HepG2 (cell line): ENCODE results near the gene EIF5A. TPM values are rescaled to one million over a fixed set of nuclear protein-coding genes. Genes with fewer than 3 reads are reported as not detected.
A peak's percentile ranks its signal among the peaks of the same experiment; 100 is the strongest.

ENCODE experiments used
- ATF1 ChIP-seq: IDR thresholded peaks from 2 replicates; pipeline ENCODE4 v1.6.1; 2016; ENCODE audit warnings: mild to moderate bottlenecking, control low read depth
- CHD2 ChIP-seq: IDR thresholded peaks from 2 replicates; pipeline ENCODE4 v1.6.1; 2011; ENCODE audit warnings: low read depth, low read length, improper control_type of control experiment
- EEA1 ChIP-seq: sonication (generic); formaldehyde crosslinking; IDR thresholded peaks from 2 replicates; pipeline ENCODE4 v1.5.1; 2020; ENCODE audit warnings: mild to moderate bottlenecking, missing genetic modification reagents, borderline replicate concordance
- HOMEZ ChIP-seq: IDR thresholded peaks from 2 replicates; pipeline ENCODE4 v1.6.1; 2016; ENCODE audit warnings: low read depth
- MAF1 ChIP-seq: sonication (generic); formaldehyde crosslinking; IDR thresholded peaks from 2 replicates; pipeline ENCODE4 v1.5.0; 2020; ENCODE audit warnings: missing genetic modification reagents, borderline replicate concordance
- NFIC ChIP-seq: IDR thresholded peaks from 2 replicates; pipeline ENCODE4 v1.6.1; 2012; ENCODE audit warnings: mild to moderate bottlenecking, low read length, inconsistent platforms
- PAWR ChIP-seq: sonication (generic); formaldehyde crosslinking; IDR thresholded peaks from 2 replicates; pipeline ENCODE4 v1.4.0; 2020; ENCODE audit warnings: missing genetic modification reagents, mild to moderate bottlenecking, borderline replicate concordance
- UBTF ChIP-seq: sonication (generic); formaldehyde crosslinking; IDR thresholded peaks from 2 replicates; pipeline ENCODE4 v1.4.0; 2020; ENCODE audit warnings: mild to moderate bottlenecking, missing genetic modification reagents
- ZMYM2 ChIP-seq: sonication (generic); formaldehyde crosslinking; IDR thresholded peaks from 2 replicates; pipeline ENCODE4 v1.8.0; 2022; ENCODE audit warnings: mild to moderate bottlenecking, missing genetic modification reagents
- ZNF382 ChIP-seq: sonication (generic); formaldehyde crosslinking; IDR thresholded peaks from 2 replicates; pipeline ENCODE4 v1.5.0; 2020; ENCODE audit warnings: missing genetic modification reagents, mild to moderate bottlenecking, borderline replicate concordance
- ZNF619 ChIP-seq: sonication (generic); formaldehyde crosslinking; IDR thresholded peaks from 2 replicates; pipeline ENCODE4 v1.4.0; 2020; ENCODE audit warnings: mild to moderate bottlenecking, missing genetic modification reagents
- ZNF670 ChIP-seq: sonication (generic); formaldehyde crosslinking; IDR thresholded peaks from 2 replicates; pipeline ENCODE4 v1.8.0; 2022; ENCODE audit warnings: mild to moderate bottlenecking, missing genetic modification reagents, borderline replicate concordance
- ZNF7 ChIP-seq: IDR thresholded peaks from 2 replicates; pipeline ENCODE4 v1.6.1; 2016; ENCODE audit warnings: missing biosample characterization, missing genetic modification reagents
- ZNF768 ChIP-seq: sonication (generic); formaldehyde crosslinking; IDR thresholded peaks from 2 replicates; pipeline ENCODE4 v1.4.0; 2020; ENCODE audit warnings: missing genetic modification reagents
- ZNF770 ChIP-seq: sonication (generic); formaldehyde crosslinking; IDR thresholded peaks from 2 replicates; pipeline ENCODE4 v1.5.0; 2020; ENCODE audit warnings: mild to moderate bottlenecking, missing genetic modification reagents
- ZZZ3 ChIP-seq: sonication (generic); formaldehyde crosslinking; IDR thresholded peaks from 2 replicates; pipeline ENCODE4 v1.4.0; 2020; ENCODE audit warnings: missing genetic modification reagents, mild to moderate bottlenecking, borderline replicate concordance
- polyA plus RNA-seq, 8 experiments: library from polyadenylated mRNA; depleted of rRNA in 3 of 8; stranded (reverse) in 7 of 8; unstranded in 1 of 8; fragments of >200 nt; fragmentation: Illumina TruSeq in 4 of 8; extraction: Trizol in 4 of 8; gene quantifications; 2 replicates each; pipeline versions ENCODE4 v1.2.1 to v1.2.3, GENCODE V29; 2011 to 2016; ENCODE audit warnings: low read depth in 4 of 8, missing spikeins in 1 of 8, mixed read lengths in 1 of 8; ENCODE audit not compliant: insufficient read depth in 1 of 8
- total RNA-seq, 5 experiments: library from RNA; depleted of rRNA; stranded (reverse); fragments of >200 nt; fragmentation: Illumina TruSeq; extraction: Trizol; gene quantifications; 2 replicates each; pipeline ENCODE4 v1.2.3, GENCODE V29; 2016; ENCODE audit warnings: low read depth in 1 of 5
- TF ChIP-seq, protein P1 (sequence below): sonication (generic); formaldehyde crosslinking; IDR thresholded peaks from 2 replicates; pipeline ENCODE4 v1.4.0; 2020; ENCODE audit warnings: low read depth, missing genetic modification reagents

The EIF5A gene
- total and polyA plus RNA-seq, 2 of the 13 experiments (the other 11 are each of a cell fraction or from before 2014, with no cell fraction given) = 319 to 337 TPM

DNA sequence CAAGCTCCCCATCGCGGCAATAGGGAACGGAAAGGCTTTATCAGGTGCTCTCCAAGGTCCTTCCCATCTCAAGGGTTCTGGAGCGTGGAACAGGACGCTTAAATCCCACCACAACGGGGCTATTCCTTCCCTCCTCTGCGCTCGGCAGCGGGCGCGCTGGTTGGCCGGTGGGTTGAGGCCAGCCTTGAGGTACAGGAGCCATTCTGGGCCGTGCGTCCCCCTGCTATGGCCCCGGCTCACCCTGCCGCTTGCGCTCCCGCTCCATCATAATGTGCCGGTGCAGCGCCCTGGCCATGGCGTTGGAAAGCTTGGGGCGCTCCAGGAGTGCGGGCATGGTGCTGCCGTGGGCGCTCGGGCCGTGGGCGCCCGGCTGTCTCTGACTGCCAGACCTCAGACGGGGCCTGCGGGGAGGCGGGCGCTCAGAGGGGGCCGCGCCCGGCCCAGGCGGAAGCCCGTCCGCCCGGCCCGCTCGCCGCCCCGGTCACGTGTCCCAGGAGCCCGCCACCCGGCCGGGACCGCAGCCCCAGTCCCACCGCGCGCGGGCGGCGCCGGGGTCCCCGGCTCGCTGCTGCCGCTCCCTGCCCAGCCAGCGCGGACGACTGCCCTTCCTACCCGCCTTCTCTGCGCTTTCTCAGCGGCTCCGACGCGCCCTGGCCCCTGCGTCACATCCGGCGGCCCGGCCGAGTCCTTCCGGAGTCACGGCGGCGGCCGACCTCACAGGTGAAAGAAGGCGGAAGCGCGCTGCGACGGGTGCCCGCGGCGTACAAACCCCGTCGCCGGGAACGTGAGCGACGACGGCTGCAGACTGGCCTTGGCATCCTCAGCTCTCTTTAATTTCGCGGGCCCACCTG is 7.5 kb downstream of the EIF5A start, which contains the start of gene GPS2 (continued):
- TF ChIP-seq HOMEZ (CRISPR knock-in tag) = no peak
- TF ChIP-seq NFIC = no peak
- TF ChIP-seq UBTF (CRISPR knock-in tag) = peak; percentile 62
- no peak for TF ChIP-seq ZNF619 (CRISPR knock-in tag)
- no peak for TF ChIP-seq ZNF7 (CRISPR knock-in tag)
- no peak for TF ChIP-seq PAWR (CRISPR knock-in tag)
- TF ChIP-seq ATF1 (CRISPR knock-in tag) = peak; percentile 89
- TF ChIP-seq ZZZ3 (CRISPR knock-in tag) = peak; percentile 56; the same call in 1 of the 2 replicates
- peak; percentile 30; the same call in 1 of the 2 replicates for TF ChIP-seq CHD2
- peak; percentile 64; the same call in 1 of the 2 replicates for TF ChIP-seq ZNF768
- peak; percentile 80; the same call in 1 of the 2 replicates for TF ChIP-seq ZNF670 (CRISPR knock-in tag)
- TF ChIP-seq ZNF382 (CRISPR knock-in tag) = no peak
- no peak for TF ChIP-seq ZNF770 (CRISPR knock-in tag)
- TF ChIP-seq MAF1 (CRISPR knock-in tag) = peak; percentile 82; the same call in 1 of the 2 replicates
- no peak for TF ChIP-seq ZMYM2 (CRISPR knock-in tag)
- TF ChIP-seq, protein P1, sequence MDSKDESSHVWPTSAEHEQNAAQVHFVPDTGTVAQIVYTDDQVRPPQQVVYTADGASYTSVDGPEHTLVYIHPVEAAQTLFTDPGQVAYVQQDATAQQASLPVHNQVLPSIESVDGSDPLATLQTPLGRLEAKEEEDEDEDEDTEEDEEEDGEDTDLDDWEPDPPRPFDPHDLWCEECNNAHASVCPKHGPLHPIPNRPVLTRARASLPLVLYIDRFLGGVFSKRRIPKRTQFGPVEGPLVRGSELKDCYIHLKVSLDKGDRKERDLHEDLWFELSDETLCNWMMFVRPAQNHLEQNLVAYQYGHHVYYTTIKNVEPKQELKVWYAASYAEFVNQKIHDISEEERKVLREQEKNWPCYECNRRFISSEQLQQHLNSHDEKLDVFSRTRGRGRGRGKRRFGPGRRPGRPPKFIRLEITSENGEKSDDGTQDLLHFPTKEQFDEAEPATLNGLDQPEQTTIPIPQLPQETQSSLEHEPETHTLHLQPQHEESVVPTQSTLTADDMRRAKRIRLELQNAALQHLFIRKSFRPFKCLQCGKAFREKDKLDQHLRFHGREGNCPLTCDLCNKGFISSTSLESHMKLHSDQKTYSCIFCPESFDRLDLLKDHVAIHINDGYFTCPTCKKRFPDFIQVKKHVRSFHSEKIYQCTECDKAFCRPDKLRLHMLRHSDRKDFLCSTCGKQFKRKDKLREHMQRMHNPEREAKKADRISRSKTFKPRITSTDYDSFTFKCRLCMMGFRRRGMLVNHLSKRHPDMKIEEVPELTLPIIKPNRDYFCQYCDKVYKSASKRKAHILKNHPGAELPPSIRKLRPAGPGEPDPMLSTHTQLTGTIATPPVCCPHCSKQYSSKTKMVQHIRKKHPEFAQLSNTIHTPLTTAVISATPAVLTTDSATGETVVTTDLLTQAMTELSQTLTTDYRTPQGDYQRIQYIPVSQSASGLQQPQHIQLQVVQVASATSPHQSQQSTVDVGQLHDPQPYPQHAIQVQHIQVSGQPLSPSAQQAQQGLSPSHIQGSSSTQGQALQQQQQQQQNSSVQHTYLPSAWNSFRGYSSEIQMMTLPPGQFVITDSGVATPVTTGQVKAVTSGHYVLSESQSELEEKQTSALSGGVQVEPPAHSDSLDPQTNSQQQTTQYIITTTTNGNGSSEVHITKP (CRISPR knock-in tag) = no peak
- TF ChIP-seq EEA1 = no peak
